ENCODE results near the gene HERC3. TPM values are rescaled to one million over a fixed set of nuclear protein-coding genes. Genes with fewer than 3 reads are reported as not detected.

HERC3 gene
- total and polyA plus RNA-seq, 10 of the 15 experiments (the other 5 are each of a cell fraction or from before 2014, with no cell fraction given): 0.52 to 18.2 (median 2.8) TPM

DNA sequence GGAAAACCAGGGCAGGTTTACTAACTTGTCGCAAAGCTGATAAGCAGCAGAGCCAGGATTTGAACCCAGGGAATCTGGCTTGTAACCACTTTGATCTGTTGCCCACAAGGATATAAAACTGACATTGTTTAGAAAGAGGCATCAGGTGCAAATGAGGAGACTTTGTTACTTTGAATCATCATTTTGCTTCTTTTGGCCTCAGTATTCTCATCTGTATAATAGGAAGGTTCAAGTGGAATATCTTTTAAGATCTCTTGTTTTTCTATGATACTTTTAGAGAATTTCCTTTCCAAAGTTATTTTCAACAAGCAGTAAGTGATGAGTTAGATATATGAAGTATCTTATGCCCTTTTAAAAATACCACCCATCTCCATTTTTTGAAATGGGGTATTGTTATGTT, 163.2 kb downstream of the HERC3 start:
- in situ Hi-C loops (cut with MboI): no loop called here
- CTCF ChIA-PET: interaction anchor here (1.3 to 1.6 kb wide), 2 partner anchors 8 to 216 kb away, joined by 3 to 6 read pairs; no protein-coding TSS in a partner anchor

More for the DNA sequence above, 163.2 kb downstream of the HERC3 start:
- intact Hi-C loops (cut with micrococcal nuclease; ENCODE audit: unreplicated experiment): no loop called here
- WGBS (ENCODE audit: insufficient coverage, insufficient replicate concordance, low lambda C conversion rate, missing lambda C conversion rate): 100% methylated on average over 1 of the region's 1 CpG
- Histone ChIP-seq H3K4me1 (ENCODE audit: control insufficient read depth, insufficient read depth, low read length) (no peaks in the 10 kb centered on the region), H4K20me1 (ENCODE audit: control insufficient read depth, insufficient read depth) (no peaks in the 10 kb centered on the region), H3K27me3 (replicated peaks in 1 of 2; ENCODE audit: control insufficient read depth in 2 of 2, insufficient read depth in 2 of 2, low read length in 1 of 2) (no peaks in the 10 kb centered on the region; a peak in 2 of 4 replicates), H2AFZ (ENCODE audit: control insufficient read depth, low read depth, low read length) (no peak overlapping the region), H3K4me2 (ENCODE audit: control insufficient read depth, insufficient read depth) (no peak overlapping the region), H3K27ac (ENCODE audit: control insufficient read depth, insufficient read depth) (no peak overlapping the region), H3K9ac (ENCODE audit: control insufficient read depth, insufficient read depth, low read length) (no peak overlapping the region), H3K79me2 (ENCODE audit: control insufficient read depth, insufficient read depth, low read length) (no peaks in the 10 kb centered on the region), H3K4me3 (no peak overlapping the region), H3K36me3 (ENCODE audit: control insufficient read depth in 2 of 2, insufficient read depth in 2 of 2, low read length in 1 of 2) (no peaks in the 10 kb centered on the region), H3K9me3 (replicated peaks; ENCODE audit: control insufficient read depth, insufficient read depth, low read length) (no peaks in the 10 kb centered on the region)
- ChIA-PET RAD21 (ENCODE audit: unreplicated experiment) (no interaction called here), SMC1A (ENCODE audit: uncharacterized antibody, unreplicated experiment) (interaction anchor here (0.7 to 1.7 kb wide), 5 partner anchors 8 to 37 kb away, joined by 3 to 7 read pairs (median 4); no protein-coding TSS in a partner anchor), POLR2A (no interaction called here)
- ATAC-seq (no peak), FAIRE-seq (no peak), DNase-seq (ENCODE audit: low read depth, low spot score) (no peak)
- BruUV-seq (replicated peaks): no TSS peak
- TF ChIP-seq CEBPB (IDR thresholded peaks at IDR 0.05; ENCODE audit: borderline replicate concordance in 1 of 2, low read depth in 2 of 2, low read length in 2 of 2): no peak
- TF ChIP-seq NFXL1 (IDR thresholded peaks at IDR 0.05; ENCODE audit: borderline replicate concordance): no peak
- TF ChIP-seq SMAD5 (IDR thresholded peaks at IDR 0.05; ENCODE audit: low read depth): no peak
- TF ChIP-seq ATF2 (IDR thresholded peaks at IDR 0.05; ENCODE audit: low read length): no peak
- TF ChIP-seq MXI1 (IDR thresholded peaks at IDR 0.05; ENCODE audit: low read depth, low read length): no peak
- TF ChIP-seq RAD21 (IDR thresholded peaks at IDR 0.05; ENCODE audit: insufficient read depth, low read depth, low read length): no peak
- no peak for TF ChIP-seq RB1 (IDR thresholded peaks at IDR 0.05; ENCODE audit: borderline replicate concordance)
- no peak for TF ChIP-seq ZNF384 (IDR thresholded peaks at IDR 0.05; ENCODE audit: borderline replicate concordance, low read depth, low read length)
- TF ChIP-seq USF2 (IDR thresholded peaks at IDR 0.05; ENCODE audit: borderline replicate concordance, low read depth, low read length): no peak
- TF ChIP-seq TAF1 (IDR thresholded peaks at IDR 0.05; ENCODE audit: borderline replicate concordance, low read depth, low read length): no peak
- TF ChIP-seq MTA2 (IDR thresholded peaks at IDR 0.05; ENCODE audit: low read depth): no peak
- no peak for TF ChIP-seq SPI1 (IDR thresholded peaks at IDR 0.05; ENCODE audit: borderline replicate concordance, insufficient read depth, low read depth, low read length)
- TF ChIP-seq IKZF2 (IDR thresholded peaks at IDR 0.05): no peak
- TF ChIP-seq ZNF622 (IDR thresholded peaks at IDR 0.05): no peak
- no peak for TF ChIP-seq E4F1 (IDR thresholded peaks at IDR 0.05; ENCODE audit: borderline replicate concordance, partially characterized antibody)
- no peak for TF ChIP-seq LARP7 (IDR thresholded peaks at IDR 0.05)
- no peak for TF ChIP-seq MEF2B (IDR thresholded peaks at IDR 0.05; ENCODE audit: partially characterized antibody, poor library complexity, severe bottlenecking)
